ENCODE results near the gene PPP1R3D.

PPP1R3D gene

DNA sequence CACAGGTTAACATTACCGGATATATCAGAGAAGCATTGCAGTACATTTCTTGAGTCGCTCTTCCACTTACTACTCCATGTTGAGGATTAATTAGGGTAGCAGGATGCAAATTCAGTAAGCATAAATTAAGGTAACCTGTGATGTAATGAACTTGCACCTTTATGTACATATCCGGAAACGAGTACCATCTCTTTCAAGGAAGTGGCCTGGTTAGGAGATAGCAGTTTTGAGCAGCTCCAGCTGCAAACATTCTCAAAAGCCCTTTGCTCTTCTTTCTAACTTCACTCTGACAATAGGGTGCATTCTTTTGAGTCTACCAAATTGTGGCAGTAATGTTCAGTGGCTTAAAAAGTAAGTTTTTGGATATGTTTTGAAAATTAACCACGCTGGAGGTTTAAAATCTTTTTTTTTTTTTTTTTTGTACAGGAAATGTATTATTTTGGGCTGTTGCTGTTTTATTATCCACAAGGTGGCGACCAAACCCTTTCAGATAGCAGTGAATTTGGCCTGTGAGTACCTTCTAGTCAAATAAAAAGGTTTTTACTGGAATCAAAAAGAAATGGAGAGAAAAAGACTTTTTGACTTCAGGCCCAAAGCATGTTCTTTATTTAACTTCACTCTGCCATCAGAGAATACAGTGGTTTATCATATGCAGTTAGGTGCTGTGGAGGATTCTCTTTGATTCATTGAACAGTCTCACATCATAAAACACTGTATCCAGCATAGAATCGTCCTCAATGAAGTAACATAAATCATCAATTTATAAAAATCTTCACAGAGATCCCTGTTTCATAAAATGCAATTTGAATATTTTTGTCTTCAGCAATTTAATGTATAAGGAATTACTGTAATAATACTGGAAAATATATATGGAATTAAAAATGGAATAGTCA is 9.0 kb upstream of the PPP1R3D start:
- DNase-seq (ENCODE audit: low read depth in 2 of 2) = peak in 1 of 2 experiments; percentile 23

GRCh38 chr20:59948212-59948611 is 8.1 kb upstream of the PPP1R3D start:
- no peak for DNase-seq (ENCODE audit: low read depth in 2 of 2)

DNA sequence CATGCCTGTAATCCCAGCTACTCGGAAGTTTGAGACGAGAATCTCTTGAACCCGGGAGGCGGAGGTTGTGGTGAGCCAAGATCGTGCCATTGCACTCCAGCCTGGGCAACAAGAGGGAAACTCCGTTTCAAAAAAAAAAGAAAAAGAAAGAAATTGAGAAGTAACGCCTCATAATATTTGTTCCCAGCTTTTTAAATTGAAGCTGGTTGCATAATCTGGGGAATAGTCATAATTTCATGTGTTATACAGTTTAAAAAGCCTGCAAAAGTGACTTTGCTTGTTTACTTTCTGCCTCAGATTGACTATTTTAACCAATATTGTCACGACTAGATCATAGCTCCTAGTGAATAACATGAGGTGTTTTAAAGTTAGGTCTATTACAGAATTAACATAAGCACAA is 7.3 kb upstream of the PPP1R3D start:
- no peak for DNase-seq (ENCODE audit: low read depth in 2 of 2)

GRCh38 chr20:59945731-59946130 is 5.6 kb upstream of the PPP1R3D start:
- DNase-seq (ENCODE audit: low read depth in 2 of 2) = peak in 1 of 2 experiments; percentile 25

DNA sequence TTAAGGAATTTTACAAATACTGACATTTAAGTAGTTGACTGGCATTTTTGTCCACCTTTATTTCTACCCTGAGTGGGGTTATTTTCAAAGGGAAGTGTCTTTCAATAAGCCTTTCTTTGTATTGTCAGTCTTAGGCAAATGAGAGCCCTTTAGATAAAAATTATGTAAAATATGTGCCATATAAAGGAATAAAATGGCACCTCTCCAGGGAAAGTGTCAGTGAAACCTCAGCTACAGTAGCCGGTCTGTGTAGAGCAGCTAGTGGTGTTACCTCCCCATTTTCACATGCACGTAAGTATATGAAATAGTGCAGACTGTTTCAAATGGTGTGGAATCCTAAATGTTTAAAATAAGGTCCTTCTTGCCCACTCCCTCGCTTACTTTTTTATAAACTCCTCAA is 5.1 kb upstream of the PPP1R3D start:
- DNase-seq (ENCODE audit: low read depth in 2 of 2) = no peak

DNA sequence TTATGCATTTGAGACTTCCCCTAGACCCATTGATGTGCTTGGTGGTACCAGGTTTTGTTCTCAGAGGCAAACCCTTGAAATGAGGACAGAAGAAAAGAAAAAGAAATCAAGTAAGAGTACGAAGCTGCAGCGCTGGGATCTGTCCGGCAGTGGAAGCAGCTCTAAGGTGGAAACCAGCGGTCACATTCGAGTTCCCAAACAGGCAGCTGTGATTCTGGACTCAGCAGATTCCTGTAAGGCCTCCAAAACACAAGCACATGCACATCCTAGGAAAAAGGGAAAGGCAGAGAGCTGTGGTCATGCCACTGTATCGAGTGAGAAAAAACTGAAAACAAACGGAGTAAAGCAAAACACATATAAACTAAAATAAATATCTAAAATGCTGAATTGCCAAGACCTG is 4.6 kb upstream of the PPP1R3D start:
- DNase-seq (ENCODE audit: low read depth in 2 of 2) = no peak

GRCh38 chr20:59942245-59942644 is 2.1 kb upstream of the PPP1R3D start:
- no peak for DNase-seq (ENCODE audit: low read depth in 2 of 2)

DNA sequence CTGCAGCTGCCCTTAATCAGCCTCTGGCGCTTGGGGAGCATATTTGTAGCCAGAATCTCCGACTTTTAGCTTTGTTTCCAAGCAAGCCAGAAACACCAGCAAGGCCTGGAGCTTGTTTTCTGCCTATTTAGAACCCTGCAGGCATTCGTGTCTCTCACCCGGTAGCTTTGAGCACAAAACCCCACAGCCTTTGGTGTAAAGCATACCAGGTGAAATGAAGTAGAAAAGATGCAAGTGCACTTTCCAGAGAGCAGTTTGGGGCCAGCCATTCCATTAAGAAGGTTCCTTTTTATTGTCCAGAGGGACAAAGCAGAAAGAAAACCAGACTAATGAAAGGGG is 820 bp upstream of the PPP1R3D start:
- DNase-seq (ENCODE audit: low read depth in 2 of 2) = no peak

- no peak for DNase-seq (ENCODE audit: low read depth in 2 of 2)
Measured at GRCh38 chr20:59939879-59940128, 301 bp downstream of the PPP1R3D start.

DNA sequence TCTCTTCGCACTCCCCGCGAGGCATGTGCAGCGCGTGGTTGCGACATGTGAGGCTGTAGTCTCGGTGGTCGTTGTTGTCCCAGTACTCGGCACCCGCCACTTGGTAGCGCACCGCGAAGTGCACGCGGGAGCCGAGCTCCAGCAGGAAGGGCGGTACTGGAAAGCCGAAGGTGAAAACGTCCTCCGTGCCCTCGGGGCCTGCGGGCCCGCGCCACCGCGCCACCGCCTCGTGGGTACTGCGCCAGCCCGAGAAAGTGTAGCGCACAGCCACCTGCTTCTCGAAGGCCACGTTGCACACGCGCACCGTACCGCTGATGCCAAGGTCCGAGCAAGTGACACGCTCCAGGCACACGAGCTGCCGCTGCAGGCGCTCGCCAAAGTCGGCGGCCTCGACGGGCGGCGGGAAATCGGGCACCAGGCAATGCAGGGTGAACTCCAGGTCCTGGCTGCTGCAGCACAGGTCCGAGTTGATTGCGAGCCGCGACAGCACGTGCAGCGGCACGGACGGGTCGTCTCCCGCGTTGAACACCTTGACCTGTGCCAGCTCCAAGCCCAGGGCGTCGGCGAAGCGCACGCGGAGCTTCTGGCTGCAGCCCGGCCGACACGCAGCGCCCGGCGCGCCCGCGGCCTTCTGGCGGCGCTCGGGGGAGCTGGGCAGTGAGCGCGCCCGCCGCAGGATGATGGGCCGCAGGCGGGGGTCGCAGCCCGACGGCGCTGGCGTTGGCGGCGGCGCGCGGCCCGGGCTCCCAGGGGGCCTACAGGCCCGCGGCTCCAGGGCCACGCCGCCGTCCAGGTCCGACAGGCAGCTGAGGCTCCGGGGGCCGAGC is 840 bp downstream of the PPP1R3D start:
- no peak for DNase-seq (ENCODE audit: low read depth in 2 of 2)

GRCh38 chr20:59938696-59939051 is 1.4 kb downstream of the PPP1R3D start:
- no peak for DNase-seq (ENCODE audit: low read depth in 2 of 2)

- DNase-seq (ENCODE audit: low read depth in 2 of 2) = no peak
Measured at GRCh38 chr20:59938221-59938620, 1.9 kb downstream of the PPP1R3D start.

GRCh38 chr20:59937150-59937549 is 3.0 kb downstream of the PPP1R3D start:
- no peak for DNase-seq (ENCODE audit: low read depth in 2 of 2)

- no peak for DNase-seq (ENCODE audit: low read depth in 2 of 2)
Measured at GRCh38 chr20:59936409-59936808, 3.7 kb downstream of the PPP1R3D start.

- DNase-seq (ENCODE audit: low read depth in 2 of 2) = no peak
Measured at GRCh38 chr20:59935457-59936185, 4.5 kb downstream of the PPP1R3D start.

DNA sequence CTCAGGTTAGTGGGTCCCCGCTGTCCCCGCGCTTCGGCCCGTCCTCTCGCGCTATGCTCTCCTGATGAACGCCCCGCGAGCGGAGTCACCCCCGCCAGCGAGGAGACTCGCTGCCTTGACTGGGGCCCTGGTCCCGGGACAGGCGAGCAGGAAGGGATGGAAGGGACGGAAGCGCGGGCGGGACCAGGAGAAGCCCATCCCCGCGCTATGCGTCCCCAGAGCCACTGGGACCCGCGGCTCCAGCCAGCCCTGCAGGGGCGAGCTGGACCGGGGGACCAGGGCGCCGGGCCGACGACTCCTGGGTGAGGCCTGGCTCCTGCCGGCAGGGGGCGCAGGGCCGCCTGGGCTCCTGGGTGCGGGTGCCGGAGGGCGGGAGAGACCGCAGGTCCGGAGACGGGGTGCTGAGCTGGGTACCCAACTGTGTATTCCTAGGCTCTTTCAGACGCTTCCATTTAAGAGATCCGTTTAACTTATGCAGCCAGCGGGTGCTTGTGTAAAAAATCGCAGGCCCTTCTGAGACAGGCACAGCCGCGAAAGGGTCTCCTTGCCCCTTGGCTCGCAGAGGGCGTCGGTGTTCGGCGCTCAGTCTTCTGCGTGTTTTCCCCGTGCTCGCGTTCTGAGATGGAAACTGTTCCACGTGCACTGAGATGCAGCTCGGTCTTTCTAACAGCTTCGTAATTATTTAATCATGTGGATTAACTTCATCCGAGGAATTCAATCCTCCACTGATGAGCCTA is 6.1 kb downstream of the PPP1R3D start:
- DNase-seq (ENCODE audit: low read depth in 2 of 2) = peak in 1 of 2 experiments; percentile 27

GRCh38 chr20:59933296-59933848 is 6.7 kb downstream of the PPP1R3D start, which contains the start of gene SYCP2:
Gene SYCP2, minus strand, starts transcription at chr20:59933637. Its CDS starts 11,224 bp downstream, at chr20:59922413.
- no peak for DNase-seq (ENCODE audit: low read depth in 2 of 2)

DNA sequence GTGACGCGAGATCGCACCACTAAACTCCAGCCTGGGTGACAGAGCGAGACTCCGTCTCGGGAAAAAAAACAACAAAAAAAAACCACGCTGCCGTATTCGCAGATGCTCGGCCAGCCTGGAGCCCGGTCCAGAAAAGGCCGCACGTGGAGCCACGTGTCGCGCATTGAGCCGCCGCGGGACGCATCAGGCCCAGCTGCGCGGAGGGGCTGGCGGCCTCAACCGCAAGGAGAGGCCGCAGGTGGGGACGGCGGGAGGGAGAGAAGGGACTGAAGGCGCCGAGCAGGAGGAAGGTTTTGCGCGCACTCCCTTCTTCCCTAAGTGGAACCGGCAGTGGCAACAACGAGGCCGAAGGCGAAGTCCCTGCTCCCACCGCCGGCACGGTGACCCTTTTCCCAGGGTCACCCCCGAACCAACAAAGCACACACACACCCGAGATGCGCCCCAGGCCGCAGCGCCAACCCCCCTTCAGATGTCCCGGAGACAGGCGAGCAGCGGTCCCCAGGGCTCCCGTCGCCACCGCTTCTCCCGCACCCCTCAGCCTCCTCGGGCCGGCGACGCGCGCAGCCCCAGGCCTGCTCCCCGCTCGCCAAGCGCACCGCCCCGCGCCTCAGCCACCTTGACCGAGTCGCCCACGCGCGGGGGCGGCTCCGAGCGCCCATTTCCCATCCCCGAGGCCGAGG is 7.3 kb downstream of the PPP1R3D start:
- no peak for DNase-seq (ENCODE audit: low read depth in 2 of 2)

- no peak for DNase-seq (ENCODE audit: low read depth in 2 of 2)
Measured at GRCh38 chr20:59931511-59932312, 8.4 kb downstream of the PPP1R3D start.

DNA sequence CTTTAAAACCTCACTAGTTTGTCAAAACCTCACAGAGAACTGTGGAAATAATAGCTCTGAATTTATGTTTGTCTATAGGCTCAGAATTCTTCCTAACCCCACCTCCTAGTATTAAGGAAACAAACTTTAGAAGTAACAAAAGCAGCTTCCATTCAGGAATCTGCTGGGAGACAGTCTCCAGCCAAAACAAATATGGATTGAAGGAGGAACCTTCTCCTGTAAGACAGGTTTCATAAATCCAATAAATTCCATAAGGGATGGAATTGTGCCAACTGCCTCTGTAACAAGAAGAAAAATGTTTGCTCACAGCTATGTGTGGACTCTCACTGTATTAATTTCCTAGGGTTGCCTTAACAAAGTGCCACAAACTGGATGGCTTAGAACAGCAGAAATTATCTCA is 14.2 kb downstream of the PPP1R3D start:
- no peak for DNase-seq (ENCODE audit: low read depth in 2 of 2)
